AG09319 (cell line): ENCODE measurements around the gene ELFN2.

Source experiments
- DNase-seq: peaks from one replicate; pipeline ENCODE4 v3.0.0-alpha.2; 2010; ENCODE audit warnings: low read depth; ENCODE audit errors: extremely low read depth
- CTCF ChIP-seq: IDR thresholded peaks from 2 replicates; pipeline ENCODE4 v1.5.1; 2011; ENCODE audit warnings: low read depth, mild to moderate bottlenecking, inconsistent platforms, low read length, moderate library complexity

The ELFN2 gene

DNA sequence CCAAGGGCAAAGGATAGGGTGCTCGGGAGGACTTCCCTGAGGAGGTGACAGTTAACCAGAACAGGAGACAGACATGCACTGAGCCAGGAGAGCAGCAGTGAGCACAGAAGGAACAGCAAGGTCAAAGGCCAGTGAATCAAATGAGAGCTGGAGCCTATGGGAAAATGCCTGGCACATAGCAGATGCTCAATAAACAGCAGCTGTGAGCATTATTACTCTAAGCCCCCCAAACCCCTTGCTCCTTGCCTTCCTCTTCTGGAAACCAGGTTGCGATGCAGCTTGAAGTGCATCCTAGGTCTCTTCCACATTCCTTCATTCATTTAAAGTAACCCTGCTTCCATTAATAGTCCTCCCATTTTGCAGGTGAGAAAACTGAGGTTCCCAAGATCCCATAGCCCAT lies 13.0 kb downstream of the ELFN2 start:
- TF ChIP-seq CTCF = no peak
- no peak for DNase-seq

DNA sequence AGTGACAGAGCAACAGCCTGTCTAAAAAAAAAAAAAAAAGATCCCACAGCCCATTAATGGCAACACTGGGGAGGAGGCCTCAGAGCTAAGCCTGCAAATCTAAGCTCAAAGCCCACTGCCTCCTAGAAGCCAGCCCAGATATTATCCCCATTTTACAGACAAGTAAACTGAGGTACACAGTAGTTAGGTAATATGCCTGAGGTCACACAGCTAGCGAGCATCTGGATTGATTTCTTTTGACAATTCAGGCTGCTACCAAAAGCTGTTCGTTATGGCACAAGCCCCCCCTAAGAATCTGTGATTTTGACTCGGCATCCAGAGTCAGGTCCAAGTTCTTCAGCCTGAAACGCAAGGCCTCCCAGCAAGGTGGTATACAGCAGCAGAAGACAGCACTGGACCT lies 13.7 kb downstream of the ELFN2 start:
- TF ChIP-seq CTCF = no peak
- no peak for DNase-seq

DNA sequence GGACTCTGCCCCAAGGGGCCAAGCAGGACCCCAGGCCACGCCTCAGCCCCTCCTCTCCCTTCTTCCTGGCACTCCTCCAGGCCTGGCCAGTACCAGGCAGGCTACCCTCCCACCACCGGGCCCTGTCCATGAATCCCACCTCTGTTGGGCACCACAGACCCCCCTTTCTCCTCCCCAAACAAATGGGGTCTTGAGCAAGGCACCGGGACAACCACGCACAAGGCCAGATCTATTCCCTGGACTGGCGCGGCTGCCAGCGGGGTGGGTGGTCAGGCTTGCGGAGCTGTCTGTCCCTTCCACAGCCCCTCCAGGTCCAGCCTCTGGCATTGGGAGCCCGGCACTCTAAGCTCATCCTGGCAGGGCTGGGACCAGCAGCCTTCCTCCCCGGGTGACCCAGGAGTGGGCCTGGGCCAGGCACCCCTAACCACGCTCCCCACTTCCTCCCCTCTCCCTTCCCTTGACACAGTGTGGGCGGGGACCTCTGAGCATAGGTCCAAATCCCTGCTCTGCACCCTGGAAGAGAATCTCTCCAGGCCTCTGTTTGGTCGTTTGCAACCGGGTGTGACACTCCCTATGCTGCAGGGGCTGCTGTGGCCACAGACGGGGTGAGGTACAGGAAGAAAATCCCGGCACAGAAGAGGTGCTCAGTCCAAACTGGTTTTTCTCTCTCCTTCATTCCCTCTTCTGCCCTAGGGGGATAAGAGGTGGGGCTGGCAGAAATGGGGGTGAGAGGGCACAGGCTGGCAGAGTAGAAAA lies 14.6 kb downstream of the ELFN2 start:
- no peak for DNase-seq
- TF ChIP-seq CTCF = no peak

- no peak for DNase-seq
- no peak for TF ChIP-seq CTCF
Observed at GRCh38 chr22:37411655-37412054, 15.6 kb downstream of the ELFN2 start.

- TF ChIP-seq CTCF = no peak
- no peak for DNase-seq
Observed at GRCh38 chr22:37410174-37411055, 16.9 kb downstream of the ELFN2 start.

DNA sequence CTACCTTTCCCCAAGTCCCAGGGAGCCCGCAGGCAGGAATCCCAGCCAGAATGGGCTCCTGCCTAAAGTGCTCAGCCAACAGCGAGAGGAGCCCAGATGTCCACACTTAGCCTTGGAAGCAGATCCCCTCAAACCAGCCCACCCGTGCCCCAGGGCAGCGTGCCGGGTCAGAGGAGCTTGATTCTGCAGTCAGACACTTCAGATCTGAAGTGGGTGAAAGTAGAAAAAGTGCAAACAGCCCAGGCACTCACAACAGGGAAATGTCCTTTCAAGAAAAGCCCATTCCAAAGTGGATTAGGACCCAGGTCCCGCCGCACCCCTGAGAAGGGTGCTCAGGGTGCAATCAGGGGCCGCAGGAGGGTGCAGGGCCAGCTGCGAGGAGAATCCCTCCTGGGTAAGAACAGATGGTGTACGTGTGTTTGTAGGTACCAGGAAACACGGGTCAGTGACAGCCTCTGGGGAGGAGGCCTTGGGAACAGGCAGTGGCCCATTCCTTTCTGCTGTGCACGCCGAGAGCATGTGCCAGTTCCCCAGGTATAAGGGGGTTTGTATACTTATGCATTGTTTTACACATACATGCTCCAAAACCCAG lies 17.7 kb downstream of the ELFN2 start:
- TF ChIP-seq CTCF = no peak
- no peak for DNase-seq

- TF ChIP-seq CTCF = no peak
- DNase-seq = no peak
Observed at GRCh38 chr22:37409031-37409430, 18.2 kb downstream of the ELFN2 start.
